ENCODE measurements around the gene SPINK5. TPM values are rescaled to one million over a fixed set of nuclear protein-coding genes. Genes with fewer than 3 reads are reported as not detected.

Gene SPINK5
- total RNA-seq, 1 experiment from 2014 or later: 1.3 TPM

GRCh38 chr5:148177207-148177606, 113.4 kb downstream of the SPINK5 start:
- no peak for DNase-seq
- no peaks in the 10 kb centered on the region for H3K27me3 ChIP-seq
- H3K9me3 ChIP-seq (replicated peaks): no peaks in the 10 kb centered on the region
- no peaks in the 10 kb centered on the region for H3K36me3 ChIP-seq
- H3K4me3 ChIP-seq: no peak overlapping the region
- no peak overlapping the region for H3K27ac ChIP-seq
- no peaks in the 10 kb centered on the region for H3K4me1 ChIP-seq

DNA sequence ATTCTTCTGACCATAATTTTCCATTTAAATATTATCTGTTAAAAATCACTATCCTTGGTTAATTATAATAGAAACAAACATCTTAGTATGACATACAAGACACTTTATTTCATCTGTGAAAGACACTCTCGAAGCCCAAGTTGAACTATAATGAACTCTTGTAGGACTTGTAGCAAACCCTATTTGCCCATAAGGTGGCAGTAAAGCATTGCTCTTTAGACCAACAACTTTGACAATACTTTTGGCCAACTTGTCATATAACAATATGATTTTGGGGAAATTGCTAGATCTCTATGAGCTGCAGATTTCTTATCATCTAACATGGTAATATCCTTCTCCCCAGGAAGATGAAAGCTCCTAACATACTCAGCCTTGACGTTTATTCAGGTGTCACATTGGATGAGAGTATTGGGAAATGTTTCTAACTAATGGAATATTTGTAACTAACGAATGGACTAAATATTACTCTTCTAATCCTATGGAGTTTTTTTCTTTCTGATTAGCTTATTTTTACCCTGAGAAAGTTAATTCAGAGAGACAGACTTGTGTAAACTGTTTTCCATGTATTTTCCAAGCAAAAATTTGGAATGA, 115.5 kb downstream of the SPINK5 start:
- Histone ChIP-seq H3K27ac (no peak overlapping the region), H3K4me3 (no peak overlapping the region), H3K4me1 (no peaks in the 10 kb centered on the region), H3K27me3 (no peaks in the 10 kb centered on the region), H3K9me3 (replicated peaks) (no peaks in the 10 kb centered on the region), H3K36me3 (no peaks in the 10 kb centered on the region)
- peak; percentile 2 to 73 for DNase-seq

- Histone ChIP-seq H3K36me3 (no peaks in the 10 kb centered on the region), H3K4me3 (no peak overlapping the region), H3K4me1 (no peaks in the 10 kb centered on the region), H3K27me3 (no peaks in the 10 kb centered on the region), H3K9me3 (replicated peaks) (no peaks in the 10 kb centered on the region), H3K27ac (no peak overlapping the region)
- DNase-seq: no peak
Measured at GRCh38 chr5:148186248-148187003, 122.6 kb downstream of the SPINK5 start.

Other genes starting within 250 kb of the SPINK5 start
- not detected in 2 replicates for gene SPINK1, start 232.3 kb upstream of the SPINK5 start, total RNA-seq (2014; rRNA removed; shearing (Covaris generic))
- not detected in 2 replicates for gene SCGB3A2, start 185.3 kb upstream of the SPINK5 start, total RNA-seq (2014; rRNA removed; shearing (Covaris generic))
- gene C5orf46, start 157.4 kb upstream of the SPINK5 start, total RNA-seq (2014; rRNA removed; shearing (Covaris generic)): 0.35 and 0.38 TPM in 2 replicates
- gene SPINK14, start 104.6 kb downstream of the SPINK5 start, total RNA-seq (2014; rRNA removed; shearing (Covaris generic)): not detected in 2 replicates
- not detected in 2 replicates for gene SPINK6, start 139.1 kb downstream of the SPINK5 start, total RNA-seq (2014; rRNA removed; shearing (Covaris generic))
- gene MARCOL, start 174.5 kb downstream of the SPINK5 start, total RNA-seq (2014; rRNA removed; shearing (Covaris generic)): not detected in 2 replicates
- gene SPINK13, start 204.8 kb downstream of the SPINK5 start, total RNA-seq (2014; rRNA removed; shearing (Covaris generic)): not detected in 2 replicates
- gene SPINK7, start 248.4 kb downstream of the SPINK5 start, total RNA-seq (2014; rRNA removed; shearing (Covaris generic)): not detected in 2 replicates

Data from SJCRH30 (cell line).